Sigmoid colon (tissue), 7 donors: ENCODE measurements around the gene TMEM223. TPM values are rescaled to one million over a fixed set of nuclear protein-coding genes. Genes with fewer than 3 reads are reported as not detected.
"Not testable (repeated sequence)": the region's sequence is repeated elsewhere in the genome, so short reads cannot be mapped to it uniquely, and the experiment has no call there.

Source experiments
- DNase-seq: peaks from one replicate; pipeline ENCODE4 v3.0.0-alpha.2; 2019
- H3K27ac ChIP-seq, 4 donors: fragments of 200-600 bp; sonication (generic); one replicate each; pipeline ENCODE4 v1.5.1; 2016 to 2019; ENCODE audit warnings: mild to moderate bottlenecking in 1 of 4
- H3K27me3 ChIP-seq, 3 donors: fragments of 200-600 bp; sonication (generic); one replicate each; pipeline ENCODE4 v1.5.1; 2019; ENCODE audit warnings: mild to moderate bottlenecking in 1 of 3
- H3K36me3 ChIP-seq, 4 donors: fragments of 200-600 bp; sonication (generic); one replicate each; pipeline ENCODE4 v1.5.1; 2016 to 2019
- H3K4me1 ChIP-seq, 4 donors: fragments of 200-600 bp; sonication (generic); one replicate each; pipeline ENCODE4 v1.5.1; 2017 to 2019
- H3K4me3 ChIP-seq, 4 donors: fragments of 200-600 bp; sonication (generic); one replicate each; pipeline ENCODE4 v1.5.1; 2017 to 2019; ENCODE audit warnings: mild to moderate bottlenecking in 2 of 4, moderate library complexity in 1 of 4
- H3K9me3 ChIP-seq, 4 donors: fragments of 200-600 bp in 3 of 4; sonication (generic) in 3 of 4; one replicate each; pipeline versions ENCODE4 v1.5.1 to v1.6.1; 2013 to 2019
- EP300 ChIP-seq, 4 donors: sonication (generic); formaldehyde crosslinking; IDR thresholded peaks; one replicate each; pipeline ENCODE4 v1.6.1; 2017; ENCODE audit warnings: antibody characterized with exemption in 4 of 4
- POLR2A ChIP-seq, 2 donors: fragments of 450-650 bp; IDR thresholded peaks; one replicate each; pipeline ENCODE4 v1.6.1; 2016; ENCODE audit warnings: antibody characterized with exemption in 2 of 2, mild to moderate bottlenecking in 2 of 2, moderate library complexity in 2 of 2
- POLR2AphosphoS5 ChIP-seq, 4 donors: sonication (generic); formaldehyde crosslinking; IDR thresholded peaks; one replicate each; pipeline ENCODE4 v1.6.1; 2017; ENCODE audit warnings: antibody characterized with exemption in 4 of 4
- WGBS, 2 donors: extraction: QIAGEN DNeasy Blood & Tissue Kit; methylation state at CpG; one replicate each; pipeline ENCODE4 v1.1.7; 2013; 5-methylcytosine and 5-hydroxymethylcytosine counted together
- intact Hi-C: fragments of 100-400 bp; cut with DNase I; formaldehyde crosslinking; loops from one replicate; pipeline ENCODE4 v1.15.1; 2023
- polyA plus RNA-seq, 3 donors: library from polyadenylated mRNA; stranded (reverse); fragments of 200-250 nt; gene quantifications; one replicate each; pipeline ENCODE4 v1.2.3, GENCODE V29; 2013
- small RNA-seq, 3 donors: library from RNA; depleted of rRNA; stranded (forward); fragments of <200 nt; gene quantifications; one replicate each; pipeline ENCODE3, GENCODE V24; 2016
- total RNA-seq, 4 donors: library from RNA; depleted of rRNA; stranded (reverse); fragments of >200 nt; gene quantifications; one replicate each; pipeline ENCODE4 v1.1.0, GENCODE V29; 2016
- TF ChIP-seq, protein P1 (sequence below), 4 experiments: fragments of 450-650 bp in 3 of 4; fragments of 200-600 bp in 1 of 4; IDR thresholded peaks; one replicate each; pipeline ENCODE4 v1.5.1; 2016 to 2019; ENCODE audit warnings: antibody characterized with exemption in 4 of 4, mild to moderate bottlenecking in 3 of 4, moderate library complexity in 2 of 4
- donor health status: healthy with polysubstance abuse.
- donor health status: Bipolar disorder and iron deficiency.
- donor health status: healthy.

Gene TMEM223
- total and polyA plus RNA-seq, 7 donors = 9.0 to 30.9 (median 22.1) TPM

- TF ChIP-seq EP300 (IDR thresholded peaks at IDR 0.05) = no peak
- no peak for TF ChIP-seq POLR2A (IDR thresholded peaks at IDR 0.05)
- TF ChIP-seq, protein P1, sequence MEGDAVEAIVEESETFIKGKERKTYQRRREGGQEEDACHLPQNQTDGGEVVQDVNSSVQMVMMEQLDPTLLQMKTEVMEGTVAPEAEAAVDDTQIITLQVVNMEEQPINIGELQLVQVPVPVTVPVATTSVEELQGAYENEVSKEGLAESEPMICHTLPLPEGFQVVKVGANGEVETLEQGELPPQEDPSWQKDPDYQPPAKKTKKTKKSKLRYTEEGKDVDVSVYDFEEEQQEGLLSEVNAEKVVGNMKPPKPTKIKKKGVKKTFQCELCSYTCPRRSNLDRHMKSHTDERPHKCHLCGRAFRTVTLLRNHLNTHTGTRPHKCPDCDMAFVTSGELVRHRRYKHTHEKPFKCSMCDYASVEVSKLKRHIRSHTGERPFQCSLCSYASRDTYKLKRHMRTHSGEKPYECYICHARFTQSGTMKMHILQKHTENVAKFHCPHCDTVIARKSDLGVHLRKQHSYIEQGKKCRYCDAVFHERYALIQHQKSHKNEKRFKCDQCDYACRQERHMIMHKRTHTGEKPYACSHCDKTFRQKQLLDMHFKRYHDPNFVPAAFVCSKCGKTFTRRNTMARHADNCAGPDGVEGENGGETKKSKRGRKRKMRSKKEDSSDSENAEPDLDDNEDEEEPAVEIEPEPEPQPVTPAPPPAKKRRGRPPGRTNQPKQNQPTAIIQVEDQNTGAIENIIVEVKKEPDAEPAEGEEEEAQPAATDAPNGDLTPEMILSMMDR (IDR thresholded peaks at IDR 0.05) = no peak
- no peak for TF ChIP-seq POLR2AphosphoS5 (IDR thresholded peaks at IDR 0.05)
- intact Hi-C loops = loop anchor here (2.0 kb wide), 1 partner anchor 23 kb away; the partner anchor contains the start of gene TTC9C
- Histone ChIP-seq H3K9me3 (no peaks in the 10 kb centered on the region), H3K27me3 (no peaks in the 10 kb centered on the region), H3K4me1 (peaks cover 0 to 38% (median 18%) of the 10 kb centered on the region in 4 donors), H3K4me3 (no peak overlapping the region), H3K27ac (no peak overlapping the region), H3K36me3 (peaks cover 0 to 22% (median 4%) of the 10 kb centered on the region in 4 donors)
- 94 to 96% methylated on average over 14 of the region's 14 CpGs for WGBS, 2 donors
- no peak for DNase-seq
These were observed 39.5 kb downstream of the TMEM223 start for GRCh38 chr11:62752177-62752785.

GRCh38 chr11:62749931-62750330, 41.9 kb downstream of the TMEM223 start:
- H3K9me3 ChIP-seq, H3K27me3 ChIP-seq, H3K4me3 ChIP-seq, H3K27ac ChIP-seq, intact Hi-C loops: not testable (repeated sequence)
- H3K4me1 ChIP-seq = peaks cover 0 to 38% (median 18%) of the 10 kb centered on the region in 4 donors
- 96 to 97% methylated on average over 5 of the region's 5 CpGs for WGBS, 2 donors
- peak; percentile 28 for DNase-seq
- H3K36me3 ChIP-seq = peaks cover 0 to 22% (median 4%) of the 10 kb centered on the region in 4 donors

GRCh38 chr11:62747475-62748160, 44.2 kb downstream of the TMEM223 start:
- DNase-seq = no peak
- Histone ChIP-seq H3K4me1 (peaks cover 0 to 21% (median 5%) of the 10 kb centered on the region in 4 donors), H3K27me3 (no peaks in the 10 kb centered on the region), H3K36me3 (peaks cover 0 to 18% (median 2%) of the 10 kb centered on the region in 4 donors), H3K9me3 (no peaks in the 10 kb centered on the region), H3K4me3 (no peak overlapping the region), H3K27ac (no peak overlapping the region)
- 89% methylated on average over 9 of the region's 9 CpGs for WGBS, 2 donors
- intact Hi-C loops = no loop called here
- TF ChIP-seq EP300 (IDR thresholded peaks at IDR 0.05) = no peak
- TF ChIP-seq, protein P1 (IDR thresholded peaks at IDR 0.05) = no peak
- TF ChIP-seq POLR2A (IDR thresholded peaks at IDR 0.05) = no peak
- TF ChIP-seq POLR2AphosphoS5 (IDR thresholded peaks at IDR 0.05) = no peak

Small RNA genes lying within 50 kb of the gene (small RNA-seq; reads per million reads assigned to genes)
- 0.36 to 0.66 (median 0.65) reads per million in 3 donors for gene MIR6514
- 0 reads per million in 3 donors for gene RNU6-118P

Other genes starting within 250 kb of the TMEM223 start
Only the 30 nearest of the 31 such genes appear.
- gene EEF1G, start 218.1 kb downstream of the TMEM223 start, total RNA-seq = 1,000 to 10,000 TPM; 1,344 to 1,788 (median 1,576) TPM
- 1,000 to 10,000 TPM; 1,418 to 2,108 (median 1,957) TPM for gene EEF1G, start 218.1 kb downstream of the TMEM223 start, polyA plus RNA-seq
- gene TUT1, start 200.5 kb downstream of the TMEM223 start, total RNA-seq = 1 to 10 TPM; 5.4 to 7.1 (median 6.2) TPM
- gene TUT1, start 200.5 kb downstream of the TMEM223 start, polyA plus RNA-seq = 10 to 100 TPM in 1 of 3 donors, 1 to 10 TPM in 2; 5.3 to 16.8 (median 6.0) TPM
- 10 to 100 TPM; 50.1 to 62.2 (median 58.1) TPM for gene MTA2, start 190.1 kb downstream of the TMEM223 start, total RNA-seq
- 10 to 100 TPM; 28.8 to 86.3 (median 36.1) TPM for gene MTA2, start 190.1 kb downstream of the TMEM223 start, polyA plus RNA-seq
- 10 to 100 TPM; 19.6 to 39.5 (median 30.2) TPM for gene EML3, start 179.2 kb downstream of the TMEM223 start, total RNA-seq
- gene EML3, start 179.2 kb downstream of the TMEM223 start, polyA plus RNA-seq = 10 to 100 TPM; 10.6 to 50.7 (median 16.2) TPM
- 10 to 100 TPM in 2 of 4 donors, 1 to 10 TPM in 2; 5.3 to 13.8 (median 10.1) TPM for gene ROM1, start 178.7 kb downstream of the TMEM223 start, total RNA-seq
- 10 to 100 TPM in 1 of 3 donors, 1 to 10 TPM in 2; 3.0 to 14.2 (median 3.2) TPM for gene ROM1, start 178.7 kb downstream of the TMEM223 start, polyA plus RNA-seq
- 10 to 100 TPM; 11.1 to 26.3 (median 16.8) TPM for gene B3GAT3, start 170.0 kb downstream of the TMEM223 start, total RNA-seq
- 10 to 100 TPM in 2 of 3 donors, 1 to 10 TPM in 1; 9.7 to 47.5 (median 11.4) TPM for gene B3GAT3, start 170.0 kb downstream of the TMEM223 start, polyA plus RNA-seq
- gene GANAB, start 145.4 kb downstream of the TMEM223 start, total RNA-seq = 100 to 1,000 TPM in 1 of 4 donors, 10 to 100 TPM in 3; 67.4 to 111 (median 77.9) TPM
- 100 to 1,000 TPM in 1 of 3 donors, 10 to 100 TPM in 2; 12.6 to 163 (median 37.9) TPM for gene GANAB, start 145.4 kb downstream of the TMEM223 start, polyA plus RNA-seq
- 10 to 100 TPM; 11.2 to 13.2 (median 12.1) TPM for gene INTS5, start 138.7 kb downstream of the TMEM223 start, total RNA-seq
- 10 to 100 TPM in 1 of 3 donors, 1 to 10 TPM in 2; 7.8 to 14.8 (median 8.8) TPM for gene INTS5, start 138.7 kb downstream of the TMEM223 start, polyA plus RNA-seq
- 10 to 100 TPM; 24.6 to 47.4 (median 26.9) TPM for gene C11orf98, start 126.8 kb downstream of the TMEM223 start, total RNA-seq
- gene C11orf98, start 126.8 kb downstream of the TMEM223 start, polyA plus RNA-seq = 100 to 1,000 TPM; 166 to 183 (median 176) TPM
- gene CSKMT, start 126.7 kb downstream of the TMEM223 start, total RNA-seq = 1 to 10 TPM; 2.9 to 6.1 (median 4.0) TPM
- gene CSKMT, start 126.7 kb downstream of the TMEM223 start, polyA plus RNA-seq = 10 to 100 TPM in 1 of 3 donors, 1 to 10 TPM in 2; 1.2 to 19.4 (median 4.9) TPM
- 1 to 10 TPM; 4.9 to 9.7 (median 8.2) TPM for gene UQCC3, start 120.3 kb downstream of the TMEM223 start, total RNA-seq
- gene UQCC3, start 120.3 kb downstream of the TMEM223 start, polyA plus RNA-seq = 10 to 100 TPM; 15.8 to 19.8 (median 18.0) TPM
- 1 to 10 TPM; 2.0 to 4.1 (median 3.7) TPM for gene LBHD1, start 119.7 kb downstream of the TMEM223 start, total RNA-seq
- 10 to 100 TPM in 1 of 3 donors, 1 to 10 TPM in 2; 3.0 to 12.9 (median 5.8) TPM for gene LBHD1, start 119.7 kb downstream of the TMEM223 start, polyA plus RNA-seq
- 100 to 1,000 TPM; 174 to 298 (median 199) TPM for gene UBXN1, start 112.9 kb downstream of the TMEM223 start, total RNA-seq
- 100 to 1,000 TPM; 132 to 188 (median 174) TPM for gene UBXN1, start 112.9 kb downstream of the TMEM223 start, polyA plus RNA-seq
- 10 to 100 TPM; 28.5 to 40.4 (median 32.1) TPM for gene LRRN4CL, start 102.5 kb downstream of the TMEM223 start, total RNA-seq
- 1 to 10 TPM in 2 of 3 donors, under 1 TPM in 1; 0.23 to 3.1 (median 3.0) TPM for gene LRRN4CL, start 102.5 kb downstream of the TMEM223 start, polyA plus RNA-seq
- 10 to 100 TPM; 35.5 to 69.8 (median 50.2) TPM for gene BSCL2, start 84.6 kb downstream of the TMEM223 start, total RNA-seq
- gene BSCL2, start 84.6 kb downstream of the TMEM223 start, polyA plus RNA-seq = 10 to 100 TPM; 18.0 to 72.3 (median 27.0) TPM
- gene GNG3, start 84.3 kb downstream of the TMEM223 start, total RNA-seq = 1 to 10 TPM in 3 of 4 donors, not detected in 1; 1.4 to 5.0 (median 2.8) TPM
- gene GNG3, start 84.3 kb downstream of the TMEM223 start, polyA plus RNA-seq = 1 to 10 TPM in 2 of 3 donors, not detected in 1; 1.2 to 2.7 TPM
- 10 to 100 TPM; 22.9 to 30.7 (median 25.3) TPM for gene HNRNPUL2, start 64.5 kb downstream of the TMEM223 start, total RNA-seq
- gene HNRNPUL2, start 64.5 kb downstream of the TMEM223 start, polyA plus RNA-seq = 10 to 100 TPM; 36.6 to 54.3 (median 37.5) TPM
- gene TTC9C, start 63.5 kb downstream of the TMEM223 start, total RNA-seq = 10 to 100 TPM; 21.9 to 39.9 (median 24.2) TPM
- gene TTC9C, start 63.5 kb downstream of the TMEM223 start, polyA plus RNA-seq = 10 to 100 TPM; 27.6 to 30.4 (median 27.7) TPM
- 10 to 100 TPM in 1 of 4 donors, 1 to 10 TPM in 3; 6.6 to 12.1 (median 7.7) TPM for gene ZBTB3, start 37.8 kb downstream of the TMEM223 start, total RNA-seq
- 1 to 10 TPM; 1.2 to 5.0 (median 1.8) TPM for gene ZBTB3, start 37.8 kb downstream of the TMEM223 start, polyA plus RNA-seq
- 10 to 100 TPM; 42.7 to 59.5 (median 53.6) TPM for gene POLR2G, start 30.4 kb downstream of the TMEM223 start, total RNA-seq
- 100 to 1,000 TPM in 1 of 3 donors, 10 to 100 TPM in 2; 73.5 to 111 (median 95.5) TPM for gene POLR2G, start 30.4 kb downstream of the TMEM223 start, polyA plus RNA-seq
- gene TAF6L, start 20.6 kb downstream of the TMEM223 start, total RNA-seq = 10 to 100 TPM; 13.2 to 20.1 (median 16.7) TPM
- gene TAF6L, start 20.6 kb downstream of the TMEM223 start, polyA plus RNA-seq = 10 to 100 TPM in 1 of 3 donors, 1 to 10 TPM in 2; 3.0 to 20.7 (median 9.0) TPM
- 10 to 100 TPM; 38.2 to 49.6 (median 43.0) TPM for gene TMEM179B, start 4.6 kb downstream of the TMEM223 start, total RNA-seq
- gene TMEM179B, start 4.6 kb downstream of the TMEM223 start, polyA plus RNA-seq = 10 to 100 TPM; 27.0 to 63.9 (median 38.4) TPM
- 10 to 100 TPM; 33.2 to 68.1 (median 43.0) TPM for gene NXF1, start 13.4 kb upstream of the TMEM223 start, total RNA-seq
- gene NXF1, start 13.4 kb upstream of the TMEM223 start, polyA plus RNA-seq = 10 to 100 TPM; 20.3 to 63.3 (median 22.8) TPM
- gene STX5, start 40.0 kb upstream of the TMEM223 start, total RNA-seq = 10 to 100 TPM; 27.1 to 37.8 (median 31.2) TPM
- gene STX5, start 40.0 kb upstream of the TMEM223 start, polyA plus RNA-seq = 10 to 100 TPM; 27.8 to 31.2 (median 28.9) TPM
- 1 to 10 TPM in 1 of 4 donors, not detected in 3; 2.1 TPM for gene TEX54, start 40.8 kb upstream of the TMEM223 start, total RNA-seq
- not detected for gene TEX54, start 40.8 kb upstream of the TMEM223 start, polyA plus RNA-seq
- gene WDR74, start 47.6 kb upstream of the TMEM223 start, total RNA-seq = 10 to 100 TPM; 22.8 to 39.7 (median 34.7) TPM
- gene WDR74, start 47.6 kb upstream of the TMEM223 start, polyA plus RNA-seq = 10 to 100 TPM; 11.6 to 47.6 (median 24.0) TPM
- gene SLC3A2, start 88.9 kb upstream of the TMEM223 start, total RNA-seq = 10 to 100 TPM; 44.0 to 70.4 (median 50.4) TPM
- gene SLC3A2, start 88.9 kb upstream of the TMEM223 start, polyA plus RNA-seq = 100 to 1,000 TPM in 1 of 3 donors, 10 to 100 TPM in 2; 16.8 to 128 (median 39.1) TPM
- gene CHRM1, start 129.4 kb upstream of the TMEM223 start, total RNA-seq = under 1 TPM; 0.16 to 0.55 (median 0.38) TPM
- under 1 TPM in 1 of 3 donors, not detected in 2; 0.60 TPM for gene CHRM1, start 129.4 kb upstream of the TMEM223 start, polyA plus RNA-seq
- not detected for gene SLC22A6, start 193.0 kb upstream of the TMEM223 start, total RNA-seq
- gene SLC22A6, start 193.0 kb upstream of the TMEM223 start, polyA plus RNA-seq = not detected
- gene SLC22A8, start 223.8 kb upstream of the TMEM223 start, total RNA-seq = not detected
- not detected for gene SLC22A8, start 223.8 kb upstream of the TMEM223 start, polyA plus RNA-seq